Osteoblast (primary cell): Measurements from ENCODE around the gene MRPS27. TPM values are rescaled to one million over a fixed set of nuclear protein-coding genes. Genes with fewer than 3 reads are reported as not detected.

Experiments used
- DNase-seq: peaks from one replicate; pipeline ENCODE4 v3.0.0; 2011; ENCODE audit warnings: low spot score, mixed read lengths; ENCODE audit not compliant: insufficient read length; ENCODE audit errors: missing footprints
- H2AFZ ChIP-seq: 2 replicates; pipeline ENCODE4 v1.6.0; 2011; ENCODE audit warnings: mild to moderate bottlenecking, low read length
- H3K27ac ChIP-seq: 2 replicates; pipeline ENCODE4 v1.5.1; 2011; ENCODE audit warnings: mild to moderate bottlenecking, low read depth, low read length, moderate library complexity
- H3K27me3 ChIP-seq: 2 replicates; pipeline ENCODE4 v1.6.0; 2012; ENCODE audit warnings: mild to moderate bottlenecking, control low read depth, inconsistent platforms, low read length, moderate library complexity; ENCODE audit not compliant: insufficient read depth
- H3K36me3 ChIP-seq: 2 replicates; pipeline ENCODE4 v1.5.1; 2011; ENCODE audit warnings: mild to moderate bottlenecking, low read length, control low read depth, moderate library complexity; ENCODE audit not compliant: insufficient read depth
- H3K4me1 ChIP-seq: 2 replicates; pipeline ENCODE4 v1.5.1; 2011; ENCODE audit warnings: mild to moderate bottlenecking, low read length, control low read depth, moderate library complexity; ENCODE audit not compliant: insufficient read depth
- H3K4me2 ChIP-seq: 2 replicates; pipeline ENCODE4 v1.6.0; 2011; ENCODE audit warnings: mild to moderate bottlenecking, low read length; ENCODE audit not compliant: insufficient read depth
- H3K4me3 ChIP-seq: fragments of 200-600 bp; sonication (generic); 3 replicates; pipeline ENCODE4 v1.5.1; 2012; ENCODE audit warnings: mild to moderate bottlenecking, low read length, inconsistent platforms; ENCODE audit not compliant: insufficient read depth
- H3K79me2 ChIP-seq: 2 replicates; pipeline ENCODE4 v1.6.0; 2012; ENCODE audit warnings: mild to moderate bottlenecking, low read length, control low read depth, inconsistent platforms; ENCODE audit not compliant: insufficient read depth
- H3K9me3 ChIP-seq: 2 replicates; pipeline ENCODE4 v1.5.1; 2011; ENCODE audit warnings: low read depth, low read length, control low read depth
- H4K20me1 ChIP-seq: 2 replicates; pipeline ENCODE4 v1.6.0; 2012; ENCODE audit warnings: mild to moderate bottlenecking, low read length, control low read depth; ENCODE audit not compliant: insufficient read depth
- CTCF ChIP-seq: IDR thresholded peaks from 2 replicates; pipeline ENCODE4 v1.5.1; 2011; ENCODE audit warnings: mild to moderate bottlenecking, low read depth, low read length, moderate library complexity; ENCODE audit errors: extremely low read depth
- total RNA-seq: library from RNA; depleted of rRNA; stranded (reverse); fragments of >200 nt; gene quantifications from 2 replicates; pipeline ENCODE4 v1.2.3, GENCODE V29; 2012

MRPS27 gene
- total RNA-seq, 1 donor, result 106 TPM

GRCh38 chr5:72244862-72245371 is 75.1 kb downstream of the MRPS27 start:
- peaks cover 56% of the 10 kb centered on the region for H3K4me1 ChIP-seq

GRCh38 chr5:72243706-72244105 is 76.3 kb downstream of the MRPS27 start:
- H2AFZ ChIP-seq, result no peak overlapping the region
- TF ChIP-seq CTCF, result no peak
- H3K36me3 ChIP-seq, result no peaks in the 10 kb centered on the region
- no peaks in the 10 kb centered on the region for H3K27me3 ChIP-seq
- no peak overlapping the region for H3K4me3 ChIP-seq
- H3K9me3 ChIP-seq, result no peaks in the 10 kb centered on the region
- no peaks in the 10 kb centered on the region for H4K20me1 ChIP-seq
- peaks cover 24% of the 10 kb centered on the region for H3K79me2 ChIP-seq
- no peak for DNase-seq
- H3K27ac ChIP-seq, result no peak overlapping the region
- peaks cover 51% of the 10 kb centered on the region for H3K4me1 ChIP-seq
- no peak overlapping the region for H3K4me2 ChIP-seq

More at GRCh38 chr5:72244862-72245371, 75.1 kb downstream of the MRPS27 start:
- Histone ChIP-seq H3K4me2 (peak overlapping the region; percentile 27), H2AFZ (no peak overlapping the region), H3K4me3 (no peak overlapping the region), H3K27ac (peak overlapping the region; percentile 82), H3K36me3 (no peaks in the 10 kb centered on the region), H3K27me3 (no peaks in the 10 kb centered on the region), H3K9me3 (no peaks in the 10 kb centered on the region), H3K79me2 (peaks cover 24% of the 10 kb centered on the region), H4K20me1 (no peaks in the 10 kb centered on the region)
- TF ChIP-seq CTCF, result peak; percentile 61
- no peak for DNase-seq

GRCh38 chr5:72242796-72243475 is 77.1 kb downstream of the MRPS27 start:
- no peak for DNase-seq
- Histone ChIP-seq H2AFZ (no peak overlapping the region), H3K27ac (no peak overlapping the region), H3K9me3 (no peaks in the 10 kb centered on the region), H3K36me3 (no peaks in the 10 kb centered on the region), H3K27me3 (no peaks in the 10 kb centered on the region), H3K4me2 (no peak overlapping the region), H4K20me1 (no peaks in the 10 kb centered on the region), H3K79me2 (peaks cover 24% of the 10 kb centered on the region), H3K4me3 (no peak overlapping the region), H3K4me1 (peaks cover 43% of the 10 kb centered on the region)
- no peak for TF ChIP-seq CTCF

- DNase-seq, result no peak
- no peak for TF ChIP-seq CTCF
These were observed 78.6 kb downstream of the MRPS27 start for GRCh38 chr5:72241346-72242003.

More at GRCh38 chr5:72241346-72242003, 78.6 kb downstream of the MRPS27 start:
- Histone ChIP-seq H3K4me2 (no peak overlapping the region), H3K36me3 (no peaks in the 10 kb centered on the region), H3K27ac (no peak overlapping the region), H3K79me2 (peaks cover 25% of the 10 kb centered on the region), H3K4me3 (no peak overlapping the region), H4K20me1 (no peaks in the 10 kb centered on the region), H3K27me3 (no peaks in the 10 kb centered on the region), H3K4me1 (peaks cover 28% of the 10 kb centered on the region), H2AFZ (no peak overlapping the region), H3K9me3 (no peaks in the 10 kb centered on the region)
